OCI-LY7 (cell line): ENCODE measurements around the gene IMMP2L. TPM values are rescaled to one million over a fixed set of nuclear protein-coding genes. Genes with fewer than 3 reads are reported as not detected.

Source experiments
- BruUV-seq: library from RNA; stranded (reverse); fragments of 400-500 nt; replicated peaks from 2 replicates; lab custom pipeline; 2021; lab: Mats Ljungman, UMichigan
- CTCF ChIA-PET: fragments of 300-600 bp; sonication (Branson Sonifier 250); formaldehyde crosslinking; loops from one replicate; lab custom pipeline; 2022; ENCODE audit warnings: antibody characterized with exemption; ENCODE audit not compliant: unreplicated experiment; lab: Charles Lee
- POLR2A ChIA-PET: fragments of 300-600 bp; sonication (Branson Sonifier 250); formaldehyde crosslinking; loops from one replicate; lab custom pipeline; 2022; ENCODE audit warnings: antibody characterized with exemption; lab: Charles Lee
- DNase-seq: peaks from one replicate; pipeline ENCODE4 v3.0.0-alpha.2; 2015; ENCODE audit warnings: low spot score
- H2AFZ ChIP-seq: fragments of 200-600 bp; sonication (generic), shearing (Covaris generic); 2 replicates; pipeline ENCODE4 v1.6.1; 2014; ENCODE audit warnings: mild to moderate bottlenecking, antibody characterized with exemption, low read length, moderate library complexity
- H3K27ac ChIP-seq: fragments of 200-600 bp; sonication (generic); 2 replicates; pipeline ENCODE4 v1.5.1; 2014; ENCODE audit warnings: mixed run types, low read depth, mild to moderate bottlenecking, moderate library complexity, low read length, inconsistent platforms; ENCODE audit not compliant: poor library complexity, severe bottlenecking
- H3K36me3 ChIP-seq: fragments of 200-600 bp; sonication (generic); 2 replicates; pipeline ENCODE4 v1.6.1; 2014; ENCODE audit warnings: mild to moderate bottlenecking, antibody characterized with exemption, low read length, moderate library complexity, mixed read lengths; ENCODE audit not compliant: insufficient read depth
- H3K4me1 ChIP-seq: fragments of 200-600 bp; sonication (generic); 2 replicates; pipeline ENCODE4 v1.5.1; 2014; ENCODE audit warnings: mild to moderate bottlenecking, low read length; ENCODE audit not compliant: insufficient read depth, poor library complexity, severe bottlenecking
- H3K4me2 ChIP-seq: fragments of 200-600 bp; sonication (generic); 2 replicates; pipeline ENCODE4 v1.6.1; 2014; ENCODE audit warnings: mild to moderate bottlenecking, low read length
- H3K4me3 ChIP-seq: fragments of 200-600 bp; sonication (generic); 2 replicates; pipeline ENCODE4 v1.5.1; 2014; ENCODE audit warnings: mild to moderate bottlenecking, low read depth, low read length; ENCODE audit not compliant: poor library complexity, severe bottlenecking
- H3K79me2 ChIP-seq: fragments of 200-600 bp; sonication (generic); 2 replicates; pipeline ENCODE4 v1.6.1; 2016; ENCODE audit warnings: low read depth, mild to moderate bottlenecking, low read length, moderate library complexity, mixed read lengths; ENCODE audit not compliant: insufficient read depth
- H3K9me2 ChIP-seq: fragments of 200-600 bp; sonication (generic); 2 replicates; pipeline ENCODE4 v1.6.1; 2016; ENCODE audit warnings: mild to moderate bottlenecking, low read length, mixed read lengths; ENCODE audit not compliant: insufficient read depth
- H3K9me3 ChIP-seq: fragments of 200-600 bp; sonication (generic); 2 replicates; pipeline ENCODE4 v1.6.1; 2014; ENCODE audit warnings: mild to moderate bottlenecking, mixed run types, low read length, mixed read lengths
- H4K20me1 ChIP-seq: fragments of 200-600 bp; sonication (generic); 2 replicates; pipeline ENCODE4 v1.6.1; 2014; ENCODE audit warnings: mild to moderate bottlenecking, antibody characterized with exemption, low read length, moderate library complexity, mixed read lengths; ENCODE audit not compliant: insufficient read depth
- EZH2phosphoT487 ChIP-seq: fragments of 200-600 bp; sonication (generic); IDR thresholded peaks from 2 replicates; pipeline ENCODE4 v1.6.1; 2018; ENCODE audit warnings: low read depth, borderline replicate concordance, mild to moderate bottlenecking, mixed run types, antibody characterized with exemption, low read length, moderate library complexity, mixed read lengths
- intact Hi-C: fragments of 100-400 bp; cut with micrococcal nuclease; formaldehyde crosslinking; loops from one replicate; pipeline ENCODE4 v1.10.0; 2022; ENCODE audit not compliant: unreplicated experiment
- total RNA-seq, 2 experiments: library from RNA; depleted of rRNA in 1 of 2; stranded (reverse); fragments of >200 nt in 1 of 2; shearing (Covaris generic) in 1 of 2; gene quantifications; 2 replicates each; pipeline ENCODE4 v1.2.3, GENCODE V29; 2014 to 2022
- TF ChIP-seq, protein P1 (sequence below): fragments of 200-600 bp; sonication (generic); conservative IDR thresholded peaks from 2 replicates; pipeline ENCODE4 v1.5.1; 2014; ENCODE audit warnings: mild to moderate bottlenecking, antibody characterized with exemption, low read length, moderate library complexity, mixed read lengths

The IMMP2L gene
- total RNA-seq, 2 experiments from 2014 or later, result 8.0 to 25.4 TPM

DNA sequence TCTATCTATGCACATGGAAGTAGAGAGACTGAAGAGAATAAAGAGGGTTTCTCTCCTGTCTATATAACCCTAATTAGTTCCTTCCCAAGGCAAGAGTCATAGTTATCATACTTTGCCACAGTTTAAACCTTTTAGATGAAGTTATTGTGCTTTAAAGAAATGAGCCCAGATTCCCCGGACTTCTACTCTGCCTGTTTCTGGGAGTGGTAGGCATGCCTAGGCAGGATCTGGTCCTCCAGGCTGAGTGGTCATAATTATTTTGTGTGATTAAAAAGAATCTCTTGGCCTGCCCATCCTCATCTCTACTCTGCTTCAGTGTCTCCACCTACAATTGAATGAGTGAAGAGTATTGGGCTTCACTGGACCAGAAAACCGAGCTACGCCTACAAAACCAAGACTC, 179.2 kb downstream of the IMMP2L start:
- no peak for TF ChIP-seq EZH2phosphoT487
- TF ChIP-seq, protein P1, sequence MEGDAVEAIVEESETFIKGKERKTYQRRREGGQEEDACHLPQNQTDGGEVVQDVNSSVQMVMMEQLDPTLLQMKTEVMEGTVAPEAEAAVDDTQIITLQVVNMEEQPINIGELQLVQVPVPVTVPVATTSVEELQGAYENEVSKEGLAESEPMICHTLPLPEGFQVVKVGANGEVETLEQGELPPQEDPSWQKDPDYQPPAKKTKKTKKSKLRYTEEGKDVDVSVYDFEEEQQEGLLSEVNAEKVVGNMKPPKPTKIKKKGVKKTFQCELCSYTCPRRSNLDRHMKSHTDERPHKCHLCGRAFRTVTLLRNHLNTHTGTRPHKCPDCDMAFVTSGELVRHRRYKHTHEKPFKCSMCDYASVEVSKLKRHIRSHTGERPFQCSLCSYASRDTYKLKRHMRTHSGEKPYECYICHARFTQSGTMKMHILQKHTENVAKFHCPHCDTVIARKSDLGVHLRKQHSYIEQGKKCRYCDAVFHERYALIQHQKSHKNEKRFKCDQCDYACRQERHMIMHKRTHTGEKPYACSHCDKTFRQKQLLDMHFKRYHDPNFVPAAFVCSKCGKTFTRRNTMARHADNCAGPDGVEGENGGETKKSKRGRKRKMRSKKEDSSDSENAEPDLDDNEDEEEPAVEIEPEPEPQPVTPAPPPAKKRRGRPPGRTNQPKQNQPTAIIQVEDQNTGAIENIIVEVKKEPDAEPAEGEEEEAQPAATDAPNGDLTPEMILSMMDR, result no peak
- H3K9me2 ChIP-seq, result no peaks in the 10 kb centered on the region
- POLR2A ChIA-PET, result interaction anchor here (0.6 kb wide), 1 partner anchor 180 kb away, joined by 3 read pairs; no protein-coding TSS in a partner anchor
- H3K9me3 ChIP-seq, result no peaks in the 10 kb centered on the region
- no TSS peak for BruUV-seq
- H3K4me1 ChIP-seq, result no peaks in the 10 kb centered on the region
- H3K4me3 ChIP-seq, result no peak overlapping the region
- no peak overlapping the region for H3K4me2 ChIP-seq
- H2AFZ ChIP-seq, result no peak overlapping the region
- no peak overlapping the region for H3K27ac ChIP-seq
- no peaks in the 10 kb centered on the region for H3K79me2 ChIP-seq
- CTCF ChIA-PET, result no interaction called here
- intact Hi-C loops, result no loop called here
- H4K20me1 ChIP-seq, result no peaks in the 10 kb centered on the region
- no peak for DNase-seq
- H3K36me3 ChIP-seq, result no peaks in the 10 kb centered on the region

DNA sequence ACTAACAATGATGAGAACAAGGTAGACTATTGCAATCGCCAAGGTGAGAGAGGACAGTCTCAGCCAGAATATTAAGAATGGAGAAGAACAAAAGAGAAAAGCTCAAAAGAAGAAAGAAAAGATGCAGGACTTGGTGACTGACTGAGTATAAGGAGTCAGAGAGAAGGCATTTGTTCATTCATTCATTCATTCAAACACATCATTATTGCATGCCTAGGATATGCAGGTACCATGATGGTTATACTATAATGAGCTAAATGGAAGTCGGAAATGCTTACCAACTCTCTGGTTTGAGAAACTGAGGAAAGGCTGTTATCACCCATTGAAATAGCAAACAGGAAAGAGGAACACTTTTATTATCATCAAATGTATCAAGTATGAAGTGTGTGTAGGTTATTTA, 180.7 kb downstream of the IMMP2L start:
- POLR2A ChIA-PET, result interaction anchor here (0.7 kb wide), 1 partner anchor 927 kb away, joined by 3 read pairs; no protein-coding TSS in a partner anchor
- Histone ChIP-seq H3K79me2 (no peaks in the 10 kb centered on the region), H3K4me2 (no peak overlapping the region), H4K20me1 (no peaks in the 10 kb centered on the region), H3K4me1 (no peaks in the 10 kb centered on the region), H3K9me3 (no peaks in the 10 kb centered on the region), H3K36me3 (no peaks in the 10 kb centered on the region), H3K27ac (no peak overlapping the region), H3K4me3 (no peak overlapping the region), H3K9me2 (no peaks in the 10 kb centered on the region), H2AFZ (no peak overlapping the region)
- intact Hi-C loops, result no loop called here
- CTCF ChIA-PET, result no interaction called here
- TF ChIP-seq, protein P1, result no peak
- no peak for TF ChIP-seq EZH2phosphoT487
- no peak for DNase-seq
- no TSS peak for BruUV-seq

DNA sequence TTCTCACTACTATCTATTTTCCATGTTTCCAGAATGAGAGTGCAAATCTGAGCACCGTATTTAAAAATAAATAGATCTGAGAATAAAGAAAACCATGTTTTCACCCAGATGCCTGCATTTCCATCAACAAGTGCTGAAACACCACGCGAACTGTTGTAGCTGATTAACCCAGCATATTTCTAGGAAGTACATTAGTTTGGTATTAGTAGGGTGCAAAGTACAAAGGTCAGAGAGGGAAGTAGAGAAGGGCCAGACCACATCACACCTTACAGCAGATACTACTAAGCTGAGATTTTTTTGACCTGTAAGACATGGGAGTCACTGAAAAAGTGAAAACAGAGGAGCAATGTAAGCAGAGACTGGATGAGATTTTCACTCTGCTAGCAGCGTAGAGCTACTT, 181.3 kb downstream of the IMMP2L start:
- no peak overlapping the region for H3K4me2 ChIP-seq
- no peaks in the 10 kb centered on the region for H3K9me2 ChIP-seq
- no peaks in the 10 kb centered on the region for H3K9me3 ChIP-seq
- no peaks in the 10 kb centered on the region for H3K79me2 ChIP-seq
- no peaks in the 10 kb centered on the region for H3K4me1 ChIP-seq
- H3K36me3 ChIP-seq, result no peaks in the 10 kb centered on the region
- H2AFZ ChIP-seq, result no peak overlapping the region
- no peak for TF ChIP-seq EZH2phosphoT487
- TF ChIP-seq, protein P1, result no peak
- CTCF ChIA-PET, result no interaction called here
- H3K4me3 ChIP-seq, result no peak overlapping the region
- no peak overlapping the region for H3K27ac ChIP-seq
- no peaks in the 10 kb centered on the region for H4K20me1 ChIP-seq
- DNase-seq, result no peak
- POLR2A ChIA-PET, result no interaction called here
- intact Hi-C loops, result no loop called here
- BruUV-seq, result no TSS peak
